ENCODE data around the gene KCNG4. TPM values are rescaled to one million over a fixed set of nuclear protein-coding genes. Genes with fewer than 3 reads are reported as not detected.

The KCNG4 gene
- total and polyA plus RNA-seq, 2 donors, result not detected

DNA sequence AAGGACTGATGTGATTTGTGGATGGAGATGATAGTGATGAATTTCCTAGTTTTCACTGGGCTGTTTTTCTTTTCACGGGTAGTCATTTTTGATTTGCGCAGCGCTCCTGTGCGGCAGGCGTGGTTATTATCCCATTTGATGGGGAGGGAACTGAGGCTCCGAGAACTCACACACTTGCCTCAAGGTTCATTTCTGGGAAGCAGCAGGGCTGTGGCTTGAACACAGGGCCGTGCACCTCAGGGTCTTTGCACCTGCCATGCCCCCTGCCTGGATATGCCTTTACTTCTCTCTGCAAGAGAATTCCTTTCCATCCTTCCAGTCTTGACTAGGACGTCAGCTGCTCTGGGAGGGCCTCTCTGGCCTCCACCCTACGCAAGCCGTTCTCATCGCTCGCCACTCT, 38.5 kb upstream of the KCNG4 start:
- H3K4me1 ChIP-seq (ENCODE audit: control insufficient read depth in 2 of 2, insufficient read depth in 2 of 2, low read length in 2 of 2), result no peaks in the 10 kb centered on the region
- peaks cover 0 to 8% of the 10 kb centered on the region in 2 donors for H3K27me3 ChIP-seq (ENCODE audit: control insufficient read depth in 2 of 2, insufficient read depth in 1 of 2, low read length in 1 of 2)
- no peak overlapping the region for H3K27ac ChIP-seq (ENCODE audit: low read depth in 1 of 2, low read length in 1 of 2)
- no peaks in the 10 kb centered on the region for H3K36me3 ChIP-seq (ENCODE audit: control insufficient read depth in 2 of 2, insufficient read depth in 2 of 2, low read length in 1 of 2)
- H3K4me3 ChIP-seq (ENCODE audit: low read length in 2 of 2), result no peak overlapping the region
- WGBS, result 92% methylated on average over 12 of the region's 12 CpGs
- DNase-seq (ENCODE audit: low read depth in 6 of 9, low spot score in 9 of 9), result no peak
- H3K9me3 ChIP-seq (ENCODE audit: control insufficient read depth in 2 of 2, insufficient read depth in 1 of 2, low read length in 1 of 2), result no peaks in the 10 kb centered on the region

DNA sequence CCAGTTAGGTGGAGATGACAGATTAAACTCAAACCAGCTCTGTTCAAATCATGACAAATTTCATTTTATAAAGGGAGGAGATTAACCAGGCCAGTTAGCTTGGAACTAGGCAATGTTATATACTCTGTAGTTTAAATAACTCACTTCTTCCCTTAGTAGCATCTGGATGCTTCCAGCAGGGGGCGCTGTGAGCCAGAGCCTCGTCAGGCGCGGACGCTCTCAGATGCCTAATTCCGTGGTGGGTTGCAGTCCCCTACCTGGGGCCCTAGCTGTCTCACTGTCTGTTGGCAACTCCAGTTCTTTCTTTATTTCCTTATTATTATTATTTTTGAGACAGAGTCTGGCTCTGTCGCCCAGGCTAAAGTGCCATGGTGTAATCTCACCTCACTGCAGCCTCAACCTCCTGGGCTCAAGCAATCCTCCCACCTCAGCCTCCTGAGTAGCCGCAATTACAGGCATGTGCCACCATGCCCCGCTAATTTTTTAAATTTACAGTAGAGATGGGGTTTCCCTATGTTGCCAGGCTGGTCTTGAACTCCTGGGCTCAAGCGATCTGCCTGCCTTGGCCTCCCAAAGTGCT, 37.5 kb upstream of the KCNG4 start:
- Histone ChIP-seq H3K4me1 (ENCODE audit: control insufficient read depth in 2 of 2, insufficient read depth in 2 of 2, low read length in 2 of 2) (no peaks in the 10 kb centered on the region), H3K27ac (ENCODE audit: low read depth in 1 of 2, low read length in 1 of 2) (no peak overlapping the region), H3K36me3 (ENCODE audit: control insufficient read depth in 2 of 2, insufficient read depth in 2 of 2, low read length in 1 of 2) (no peaks in the 10 kb centered on the region), H3K4me3 (ENCODE audit: low read length in 2 of 2) (no peak overlapping the region), H3K27me3 (ENCODE audit: control insufficient read depth in 2 of 2, insufficient read depth in 1 of 2, low read length in 1 of 2) (peaks cover 0 to 4% of the 10 kb centered on the region in 2 donors), H3K9me3 (ENCODE audit: control insufficient read depth in 2 of 2, insufficient read depth in 1 of 2, low read length in 1 of 2) (no peaks in the 10 kb centered on the region)
- 37% methylated on average over 10 of the region's 10 CpGs for WGBS
- DNase-seq (ENCODE audit: low read depth in 6 of 9, low spot score in 9 of 9), result peak; percentile 15 to 75 (median 37)

DNA sequence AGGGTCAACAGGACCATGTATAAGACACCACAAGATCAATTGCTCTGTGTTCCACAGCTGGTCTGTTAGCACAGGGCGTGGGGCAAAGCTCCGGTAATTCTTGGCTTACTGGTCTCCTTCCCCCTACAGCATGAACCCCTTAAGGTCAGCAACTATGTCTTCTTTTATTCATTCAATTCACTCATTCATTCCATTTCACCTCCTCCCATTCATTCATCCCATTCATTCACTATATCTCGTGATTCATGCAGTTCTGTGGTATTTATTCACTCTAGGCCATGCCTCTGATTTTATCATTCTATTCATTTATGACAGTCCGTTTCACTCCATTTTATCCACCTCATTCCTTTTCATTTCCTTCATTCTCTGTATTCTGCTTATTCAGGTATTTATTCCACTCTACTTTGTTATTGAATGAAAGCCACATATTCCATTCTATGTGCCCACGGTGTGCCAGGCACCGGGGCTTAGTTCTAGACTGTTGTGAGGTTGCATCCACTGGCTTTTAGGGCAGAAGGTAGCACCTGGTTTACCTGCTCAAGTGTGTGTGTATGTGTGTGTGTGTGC, 35.9 kb upstream of the KCNG4 start:
- Histone ChIP-seq H3K27ac (ENCODE audit: low read depth in 1 of 2, low read length in 1 of 2) (no peak overlapping the region), H3K27me3 (ENCODE audit: control insufficient read depth in 2 of 2, insufficient read depth in 1 of 2, low read length in 1 of 2) (peaks cover 0 to 4% of the 10 kb centered on the region in 2 donors), H3K4me1 (ENCODE audit: control insufficient read depth in 2 of 2, insufficient read depth in 2 of 2, low read length in 2 of 2) (no peaks in the 10 kb centered on the region), H3K4me3 (ENCODE audit: low read length in 2 of 2) (no peak overlapping the region), H3K36me3 (ENCODE audit: control insufficient read depth in 2 of 2, insufficient read depth in 2 of 2, low read length in 1 of 2) (no peaks in the 10 kb centered on the region), H3K9me3 (ENCODE audit: control insufficient read depth in 2 of 2, insufficient read depth in 1 of 2, low read length in 1 of 2) (no peaks in the 10 kb centered on the region)
- DNase-seq (ENCODE audit: low read depth in 6 of 9, low spot score in 9 of 9), result no peak
- WGBS, result 87% methylated on average over 6 of the region's 6 CpGs

DNA sequence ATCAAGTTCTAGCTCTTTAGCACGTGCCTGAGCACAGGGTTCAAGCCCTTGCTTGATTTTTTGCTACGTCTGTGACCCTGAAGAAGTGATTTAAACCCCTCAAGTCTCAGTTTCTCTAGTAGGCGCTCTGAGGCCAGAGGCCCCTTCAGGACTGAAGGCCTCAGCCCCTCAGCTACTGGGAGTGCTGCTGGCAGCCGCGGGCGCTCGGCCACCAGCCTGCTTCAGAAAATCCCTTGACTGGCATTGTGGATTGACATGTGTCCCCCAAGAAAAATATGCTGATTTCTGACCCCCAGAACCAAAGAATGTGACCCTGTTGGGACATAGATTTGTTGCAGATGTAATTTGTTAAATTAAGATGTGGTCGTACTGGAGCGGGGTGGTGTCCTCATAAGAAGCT, 34.7 kb upstream of the KCNG4 start:
- no peak overlapping the region for H3K27ac ChIP-seq (ENCODE audit: low read depth in 1 of 2, low read length in 1 of 2)
- no peaks in the 10 kb centered on the region for H3K9me3 ChIP-seq (ENCODE audit: control insufficient read depth in 2 of 2, insufficient read depth in 1 of 2, low read length in 1 of 2)
- H3K36me3 ChIP-seq (ENCODE audit: control insufficient read depth in 2 of 2, insufficient read depth in 2 of 2, low read length in 1 of 2), result no peaks in the 10 kb centered on the region
- 80% methylated on average over 9 of the region's 9 CpGs for WGBS
- peaks cover 0 to 4% of the 10 kb centered on the region in 2 donors for H3K27me3 ChIP-seq (ENCODE audit: control insufficient read depth in 2 of 2, insufficient read depth in 1 of 2, low read length in 1 of 2)
- no peak for DNase-seq (ENCODE audit: low read depth in 6 of 9, low spot score in 9 of 9)
- H3K4me1 ChIP-seq (ENCODE audit: control insufficient read depth in 2 of 2, insufficient read depth in 2 of 2, low read length in 2 of 2), result no peaks in the 10 kb centered on the region
- H3K4me3 ChIP-seq (ENCODE audit: low read length in 2 of 2), result no peak overlapping the region

DNA sequence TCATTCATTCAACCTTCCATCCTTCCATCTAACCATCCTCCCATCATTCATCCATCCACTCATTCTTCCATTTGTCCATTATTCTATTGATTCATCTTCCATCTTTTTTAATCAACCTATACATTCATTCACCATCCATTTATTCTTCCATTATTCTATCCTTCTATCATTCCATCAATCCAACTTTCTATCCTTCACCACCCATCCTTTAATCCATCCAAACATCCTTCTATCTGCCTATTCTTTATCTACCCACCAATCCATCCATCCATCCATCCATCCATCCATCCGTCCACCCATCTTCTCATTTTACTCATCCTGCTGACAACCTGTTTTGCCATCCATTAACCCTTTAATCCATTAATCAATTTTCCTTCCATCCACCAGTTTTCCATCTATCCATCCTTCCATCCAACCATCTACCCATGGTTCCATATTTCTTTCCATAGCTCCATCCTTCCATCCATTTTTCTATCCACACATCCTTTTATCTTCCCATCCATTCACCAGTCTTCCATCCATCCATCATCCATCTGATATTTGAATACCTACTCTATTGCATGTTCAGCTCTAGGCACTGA, 33.0 kb upstream of the KCNG4 start:
- WGBS, result 74% methylated on average over 1 of the region's 1 CpG
- Histone ChIP-seq H3K4me1 (ENCODE audit: control insufficient read depth in 2 of 2, insufficient read depth in 2 of 2, low read length in 2 of 2) (no peaks in the 10 kb centered on the region), H3K27ac (ENCODE audit: low read depth in 1 of 2, low read length in 1 of 2) (no peak overlapping the region), H3K27me3 (ENCODE audit: control insufficient read depth in 2 of 2, insufficient read depth in 1 of 2, low read length in 1 of 2) (no peaks in the 10 kb centered on the region), H3K9me3 (ENCODE audit: control insufficient read depth in 2 of 2, insufficient read depth in 1 of 2, low read length in 1 of 2) (no peaks in the 10 kb centered on the region), H3K4me3 (ENCODE audit: low read length in 2 of 2) (no peak overlapping the region), H3K36me3 (ENCODE audit: control insufficient read depth in 2 of 2, insufficient read depth in 2 of 2, low read length in 1 of 2) (no peaks in the 10 kb centered on the region)
- DNase-seq (ENCODE audit: low read depth in 6 of 9, low spot score in 9 of 9), result no peak

DNA sequence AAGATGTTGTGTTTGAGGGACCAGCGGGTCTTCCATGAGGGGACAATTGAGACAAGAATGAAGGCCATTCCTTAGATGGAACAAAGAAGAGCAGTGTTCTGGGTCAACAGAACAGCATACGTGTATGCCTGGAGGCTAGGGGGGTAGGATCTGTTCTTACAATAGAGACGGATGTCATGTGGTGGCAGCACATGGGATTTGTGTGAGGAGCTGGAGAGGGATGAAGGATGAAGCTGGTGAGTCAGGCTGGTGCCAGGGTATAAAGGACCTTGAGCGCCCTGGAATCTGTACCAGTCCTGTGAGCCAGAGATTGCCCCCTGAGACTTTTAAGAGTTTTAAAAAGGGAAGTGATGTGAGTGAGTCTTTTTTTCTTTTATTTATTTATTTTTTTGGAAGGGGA, 32.1 kb upstream of the KCNG4 start:
- no peaks in the 10 kb centered on the region for H3K4me1 ChIP-seq (ENCODE audit: control insufficient read depth in 2 of 2, insufficient read depth in 2 of 2, low read length in 2 of 2)
- H3K9me3 ChIP-seq (ENCODE audit: control insufficient read depth in 2 of 2, insufficient read depth in 1 of 2, low read length in 1 of 2), result no peaks in the 10 kb centered on the region
- H3K27ac ChIP-seq (ENCODE audit: low read depth in 1 of 2, low read length in 1 of 2), result no peak overlapping the region
- H3K36me3 ChIP-seq (ENCODE audit: control insufficient read depth in 2 of 2, insufficient read depth in 2 of 2, low read length in 1 of 2), result no peaks in the 10 kb centered on the region
- WGBS, result 89% methylated on average over 4 of the region's 4 CpGs
- no peak for DNase-seq (ENCODE audit: low read depth in 6 of 9, low spot score in 9 of 9)
- no peak overlapping the region for H3K4me3 ChIP-seq (ENCODE audit: low read length in 2 of 2)
- no peaks in the 10 kb centered on the region for H3K27me3 ChIP-seq (ENCODE audit: control insufficient read depth in 2 of 2, insufficient read depth in 1 of 2, low read length in 1 of 2)

DNA sequence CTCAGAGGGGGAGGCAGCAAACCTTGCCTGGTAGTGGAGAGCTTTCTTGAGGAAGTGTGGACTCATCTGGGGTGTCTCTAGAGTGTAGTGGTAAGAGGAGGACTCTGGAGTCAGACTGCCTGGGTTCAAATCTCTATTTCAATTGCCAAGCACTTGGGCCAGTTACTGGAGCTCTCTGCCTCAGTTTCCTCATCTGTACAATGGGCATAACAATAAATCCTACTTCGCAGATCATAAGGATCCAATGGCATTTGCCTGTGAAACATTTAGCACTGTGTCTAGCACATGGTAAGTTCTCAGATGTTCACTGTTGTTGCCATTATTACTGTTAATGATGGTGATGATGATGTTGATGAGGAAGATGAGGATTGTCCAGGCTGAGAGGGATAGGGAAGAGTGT, 31.2 kb upstream of the KCNG4 start:
- H3K9me3 ChIP-seq (ENCODE audit: control insufficient read depth in 2 of 2, insufficient read depth in 1 of 2, low read length in 1 of 2), result no peaks in the 10 kb centered on the region
- H3K27ac ChIP-seq (ENCODE audit: low read depth in 1 of 2, low read length in 1 of 2), result no peak overlapping the region
- DNase-seq (ENCODE audit: low read depth in 6 of 9, low spot score in 9 of 9), result no peak
- 88% methylated on average over 1 of the region's 1 CpG for WGBS
- H3K27me3 ChIP-seq (ENCODE audit: control insufficient read depth in 2 of 2, insufficient read depth in 1 of 2, low read length in 1 of 2), result no peaks in the 10 kb centered on the region
- no peaks in the 10 kb centered on the region for H3K36me3 ChIP-seq (ENCODE audit: control insufficient read depth in 2 of 2, insufficient read depth in 2 of 2, low read length in 1 of 2)
- H3K4me1 ChIP-seq (ENCODE audit: control insufficient read depth in 2 of 2, insufficient read depth in 2 of 2, low read length in 2 of 2), result no peaks in the 10 kb centered on the region
- no peak overlapping the region for H3K4me3 ChIP-seq (ENCODE audit: low read length in 2 of 2)

DNA sequence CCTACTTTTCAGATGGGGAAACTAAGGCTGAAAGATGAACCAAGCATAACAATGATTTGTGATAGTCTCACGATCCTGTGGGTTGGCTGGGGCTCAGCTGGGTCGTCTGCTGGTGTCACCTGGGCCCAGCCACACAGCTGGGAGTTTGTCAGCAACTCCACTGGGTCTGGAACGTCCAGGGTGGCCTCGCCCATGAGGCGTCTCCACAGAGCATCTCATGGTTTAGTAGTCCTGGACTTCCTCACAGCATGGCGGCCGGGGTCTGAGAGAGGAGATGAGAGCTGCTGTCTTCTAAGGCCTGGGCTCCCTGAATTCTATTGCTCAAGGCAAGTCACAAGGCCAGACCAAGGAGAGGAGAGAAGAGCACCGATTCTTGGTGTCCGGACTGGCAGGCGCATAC, 30.7 kb upstream of the KCNG4 start:
- H3K9me3 ChIP-seq (ENCODE audit: control insufficient read depth in 2 of 2, insufficient read depth in 1 of 2, low read length in 1 of 2), result no peaks in the 10 kb centered on the region
- H3K4me3 ChIP-seq (ENCODE audit: low read length in 2 of 2), result no peak overlapping the region
- WGBS, result 89% methylated on average over 10 of the region's 10 CpGs
- no peaks in the 10 kb centered on the region for H3K27me3 ChIP-seq (ENCODE audit: control insufficient read depth in 2 of 2, insufficient read depth in 1 of 2, low read length in 1 of 2)
- H3K4me1 ChIP-seq (ENCODE audit: control insufficient read depth in 2 of 2, insufficient read depth in 2 of 2, low read length in 2 of 2), result no peaks in the 10 kb centered on the region
- H3K27ac ChIP-seq (ENCODE audit: low read depth in 1 of 2, low read length in 1 of 2), result no peak overlapping the region
- no peaks in the 10 kb centered on the region for H3K36me3 ChIP-seq (ENCODE audit: control insufficient read depth in 2 of 2, insufficient read depth in 2 of 2, low read length in 1 of 2)
- no peak for DNase-seq (ENCODE audit: low read depth in 6 of 9, low spot score in 9 of 9)

DNA sequence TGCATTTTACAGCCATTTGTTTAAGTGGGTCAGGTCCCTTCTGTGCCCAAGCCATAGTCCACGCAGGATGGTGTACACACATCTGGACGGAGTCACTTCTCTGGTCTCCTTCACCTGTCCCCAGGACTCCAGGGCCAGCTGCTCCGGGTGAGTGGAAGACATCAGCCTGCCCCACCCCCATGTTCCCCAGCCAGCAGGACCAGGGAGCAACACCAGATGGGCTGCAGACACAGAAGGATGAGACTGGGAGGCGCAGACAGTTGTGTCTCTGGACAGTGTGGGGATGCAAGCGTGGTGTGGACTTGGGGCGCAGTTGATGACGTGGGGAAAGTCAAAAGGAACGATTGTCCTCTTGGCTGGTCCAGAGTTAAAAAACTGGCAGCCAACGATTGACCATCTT, 30.3 kb upstream of the KCNG4 start:
- Histone ChIP-seq H3K27ac (ENCODE audit: low read depth in 1 of 2, low read length in 1 of 2) (no peak overlapping the region), H3K27me3 (ENCODE audit: control insufficient read depth in 2 of 2, insufficient read depth in 1 of 2, low read length in 1 of 2) (no peaks in the 10 kb centered on the region), H3K4me1 (ENCODE audit: control insufficient read depth in 2 of 2, insufficient read depth in 2 of 2, low read length in 2 of 2) (no peaks in the 10 kb centered on the region), H3K9me3 (ENCODE audit: control insufficient read depth in 2 of 2, insufficient read depth in 1 of 2, low read length in 1 of 2) (no peaks in the 10 kb centered on the region), H3K36me3 (ENCODE audit: control insufficient read depth in 2 of 2, insufficient read depth in 2 of 2, low read length in 1 of 2) (no peaks in the 10 kb centered on the region), H3K4me3 (ENCODE audit: low read length in 2 of 2) (no peak overlapping the region)
- 94% methylated on average over 9 of the region's 9 CpGs for WGBS
- no peak for DNase-seq (ENCODE audit: low read depth in 6 of 9, low spot score in 9 of 9)
